Liver (tissue), 9 donors: ENCODE measurements around the gene SLC17A7. TPM values are rescaled to one million over a fixed set of nuclear protein-coding genes. Genes with fewer than 3 reads are reported as not detected.

Experiments used
- DNase-seq: peaks from one replicate; pipeline ENCODE4 v3.0.0-alpha.2; 2017; ENCODE audit warnings: low spot score
- H3K27ac ChIP-seq, 2 donors: one replicate each; pipeline ENCODE4 v1.7.0; 2013; ENCODE audit warnings: inconsistent platforms in 2 of 2, low read length in 2 of 2, control low read depth in 1 of 2, low read depth in 1 of 2, mild to moderate bottlenecking in 1 of 2
- H3K27me3 ChIP-seq, 4 donors: one replicate each; pipeline versions ENCODE4 v1.6.1 to v1.7.0; 2013; ENCODE audit warnings: low read length in 3 of 4, inconsistent platforms in 1 of 4, mild to moderate bottlenecking in 1 of 4, moderate library complexity in 1 of 4; ENCODE audit not compliant: control insufficient read depth in 4 of 4, insufficient read depth in 4 of 4
- H3K36me3 ChIP-seq, 4 donors: one replicate each; pipeline versions ENCODE4 v1.6.1 to v1.7.0; 2013; ENCODE audit warnings: low read length in 3 of 4, mild to moderate bottlenecking in 3 of 4, low read depth in 1 of 4, moderate library complexity in 1 of 4; ENCODE audit not compliant: control insufficient read depth in 4 of 4, insufficient read depth in 3 of 4
- H3K4me1 ChIP-seq, 4 donors: one replicate each; pipeline versions ENCODE4 v1.6.1 to v1.7.0; 2013; ENCODE audit warnings: low read length in 3 of 4, mild to moderate bottlenecking in 3 of 4, moderate library complexity in 1 of 4; ENCODE audit not compliant: control insufficient read depth in 4 of 4, insufficient read depth in 4 of 4
- H3K4me3 ChIP-seq, 3 donors: one replicate each; pipeline versions ENCODE4 v1.6.1 to v1.7.0; 2013; ENCODE audit warnings: low read length in 3 of 3, control low read depth in 1 of 3, low read depth in 1 of 3, mild to moderate bottlenecking in 1 of 3
- H3K9ac ChIP-seq, 2 donors: one replicate each; pipeline ENCODE4 v1.7.0; 2013; ENCODE audit warnings: low read length in 2 of 2, mild to moderate bottlenecking in 2 of 2, moderate library complexity in 2 of 2, control low read depth in 1 of 2, low read depth in 1 of 2
- H3K9me3 ChIP-seq, 4 donors: one replicate each; pipeline versions ENCODE4 v1.6.1 to v1.7.0; 2013; ENCODE audit warnings: low read length in 3 of 4; ENCODE audit not compliant: control insufficient read depth in 4 of 4
- ATF3 ChIP-seq: IDR thresholded peaks from 2 replicates; pipeline ENCODE4 v1.6.1; 2016; ENCODE audit warnings: antibody characterized with exemption
- FOXA2 ChIP-seq: IDR thresholded peaks from 2 replicates; pipeline ENCODE4 v1.6.1; 2016; ENCODE audit warnings: antibody characterized with exemption
- GABPA ChIP-seq, 2 donors: IDR thresholded peaks in 1 of 2; conservative IDR thresholded peaks in 1 of 2; 2 replicates each; pipeline ENCODE4 v1.6.1; 2016; ENCODE audit warnings: antibody characterized with exemption in 2 of 2, mild to moderate bottlenecking in 1 of 2, moderate library complexity in 1 of 2
- HNF4G ChIP-seq: IDR thresholded peaks from 2 replicates; pipeline ENCODE4 v1.6.1; 2016; ENCODE audit warnings: antibody characterized with exemption
- MAX ChIP-seq: IDR thresholded peaks from 2 replicates; pipeline ENCODE4 v1.6.1; 2016; ENCODE audit warnings: antibody characterized with exemption
- NR2F2 ChIP-seq: IDR thresholded peaks from 2 replicates; pipeline ENCODE4 v1.6.1; 2016; ENCODE audit warnings: antibody characterized with exemption
- REST ChIP-seq: IDR thresholded peaks from 2 replicates; pipeline ENCODE4 v1.6.1; 2016; ENCODE audit warnings: antibody characterized with exemption, mild to moderate bottlenecking
- RXRA ChIP-seq, 2 donors: IDR thresholded peaks; 2 replicates each; pipeline ENCODE4 v1.6.1; 2017 to 2018; ENCODE audit warnings: antibody characterized with exemption in 2 of 2, mild to moderate bottlenecking in 1 of 2
- YY1 ChIP-seq: IDR thresholded peaks from 2 replicates; pipeline ENCODE4 v1.6.1; 2016; ENCODE audit warnings: antibody characterized with exemption, mild to moderate bottlenecking
- ZBTB33 ChIP-seq: IDR thresholded peaks from 2 replicates; pipeline ENCODE4 v1.6.1; 2016; ENCODE audit warnings: antibody characterized with exemption
- WGBS: extraction: QIAGEN DNeasy Blood & Tissue Kit; methylation state at CpG from one replicate; pipeline ENCODE4 v1.1.7; 2013; 5-methylcytosine and 5-hydroxymethylcytosine counted together
- polyA plus RNA-seq, 2 donors: library from polyadenylated mRNA; stranded (reverse) in 1 of 2; unstranded in 1 of 2; fragments of 200-250 nt in 1 of 2; fragments of >200 nt in 1 of 2; fragmentation: Nextera tagmentation in 1 of 2; extraction: Ambion mirVana in 1 of 2; gene quantifications; one replicate each; pipeline versions ENCODE4 v1.2.1 to v1.2.3, GENCODE V29; 2013 to 2015
- total RNA-seq, 2 donors: library from RNA; depleted of rRNA; stranded (reverse); fragments of >200 nt; gene quantifications; one replicate each; pipeline ENCODE4 v1.2.3, GENCODE V29; 2014
- donor health status: healthy.
- donor health status: healthy.
- donor health status: healthy.
- donor health status: healthy.
- donor health status: healthy.

SLC17A7 gene
- total and polyA plus RNA-seq, 4 donors = 0.06 to 0.08 TPM; not detected in 2

GRCh38 chr19:49435670-49436069, 5.7 kb downstream of the SLC17A7 start (continued):
- TF ChIP-seq HNF4G = no peak
- TF ChIP-seq NR2F2 = no peak
- TF ChIP-seq RXRA (IDR thresholded peaks at IDR 0.05) = no peak
- TF ChIP-seq MAX = no peak
- TF ChIP-seq REST = no peak
- TF ChIP-seq FOXA2 = no peak

DNA sequence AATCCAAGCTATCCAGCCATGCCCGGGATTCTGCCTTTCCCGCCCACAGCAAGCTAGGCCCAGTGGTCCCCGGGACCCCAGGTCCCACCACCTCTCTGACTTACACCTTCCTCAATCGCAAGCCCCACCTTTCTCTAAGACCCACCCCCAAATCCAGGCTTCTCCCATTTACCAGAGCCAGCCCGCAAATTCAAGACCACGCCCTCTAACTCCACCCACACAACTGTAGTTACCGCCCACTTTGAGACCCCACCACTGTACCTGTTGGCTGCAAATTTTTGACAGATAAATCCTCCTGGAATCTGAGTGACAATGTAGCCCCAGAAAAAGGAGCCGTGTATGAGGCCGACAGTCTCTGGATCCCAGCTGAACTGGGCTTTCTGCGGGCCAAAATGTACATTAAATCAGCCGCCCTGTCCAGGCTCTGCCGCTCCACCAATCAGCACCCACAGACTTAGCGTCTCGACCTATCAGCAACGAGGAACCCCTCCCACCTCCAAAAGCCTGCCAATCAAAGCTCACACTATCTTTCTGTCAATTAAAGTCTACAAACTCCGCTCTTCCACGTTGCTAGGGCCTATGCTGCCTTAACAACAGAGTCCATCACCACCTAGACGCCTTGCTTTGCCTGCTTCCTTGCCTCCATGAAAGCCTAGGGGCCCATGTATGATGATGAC, 6.3 kb downstream of the SLC17A7 start:
- no peaks in the 10 kb centered on the region for H3K4me1 ChIP-seq
- no peak for TF ChIP-seq RXRA (IDR thresholded peaks at IDR 0.05)
- TF ChIP-seq REST = no peak
- no peak for TF ChIP-seq ATF3
- no peak for TF ChIP-seq ZBTB33
- TF ChIP-seq YY1 = no peak
- TF ChIP-seq GABPA (IDR thresholded peaks at IDR 0.05 in 1 of 2, conservative IDR thresholded peaks at IDR 0.05 in 1 of 2) = no peak
- 82% methylated on average over 18 of the region's 18 CpGs for WGBS
- H3K27ac ChIP-seq = no peak overlapping the region
- peaks cover 0 to 2% (median 0%) of the 10 kb centered on the region in 4 donors for H3K9me3 ChIP-seq
- no peak for DNase-seq
- H3K4me3 ChIP-seq = no peak overlapping the region
- peaks cover 3 to 13% (median 7%) of the 10 kb centered on the region in 4 donors for H3K27me3 ChIP-seq
- H3K36me3 ChIP-seq = no peaks in the 10 kb centered on the region
- no peak overlapping the region for H3K9ac ChIP-seq
